Mesenteric fat pad (tissue), 1 donor: ENCODE results near the gene CSE1L. TPM values are rescaled to one million over a fixed set of nuclear protein-coding genes. Genes with fewer than 3 reads are reported as not detected.
"Not testable (repeated sequence)": the region's sequence is repeated elsewhere in the genome, so short reads cannot be mapped to it uniquely, and the experiment has no call there.

Experiments used
- DNase-seq: peaks from one replicate; pipeline ENCODE4 v3.0.0-alpha.2; 2020; ENCODE audit warnings: low spot score
- total RNA-seq: library from RNA; stranded (reverse); fragmentation: NEBNext Ultra II Directional; extraction: Animal tissue kit (Norgen Biotek cat#: 25700); gene quantifications from one replicate; pipeline ENCODE4 v1.2.1, GENCODE V29; 2021
- donor health status: DM: yes; HTN: yes; CAD: no.

CSE1L gene
- total RNA-seq, 1 donor from 2014 or later: 41.6 TPM

GRCh38 chr20:49054056-49054643 is 8.0 kb downstream of the CSE1L start:
- no peak for DNase-seq

GRCh38 chr20:49063279-49063678 is 17.2 kb downstream of the CSE1L start:
- no peak for DNase-seq

GRCh38 chr20:49074521-49074920 is 28.4 kb downstream of the CSE1L start:
- no peak for DNase-seq

- DNase-seq: no peak
Observed at GRCh38 chr20:49078310-49078709, 32.2 kb downstream of the CSE1L start.

GRCh38 chr20:49082295-49082694 is 36.2 kb downstream of the CSE1L start:
- not testable (repeated sequence) for DNase-seq

- DNase-seq: no peak
Observed at GRCh38 chr20:49091104-49091503, 45.0 kb downstream of the CSE1L start.

GRCh38 chr20:49091762-49092161 is 45.6 kb downstream of the CSE1L start:
- DNase-seq: no peak

- no peak for DNase-seq
Observed at GRCh38 chr20:49096203-49096730, 50.2 kb downstream of the CSE1L start.

GRCh38 chr20:49097159-49097558 is 51.0 kb downstream of the CSE1L start:
- DNase-seq: no peak

- DNase-seq: no peak
Observed at GRCh38 chr20:49098136-49098535, 52.0 kb downstream of the CSE1L start.

- DNase-seq: no peak
Observed at GRCh38 chr20:49099011-49099410, 52.9 kb downstream of the CSE1L start.

- DNase-seq: not testable (repeated sequence)
Observed at GRCh38 chr20:49100292-49100691, 54.2 kb downstream of the CSE1L start.

GRCh38 chr20:49100972-49101371 is 54.9 kb downstream of the CSE1L start:
- no peak for DNase-seq

GRCh38 chr20:49103019-49103418 is 56.9 kb downstream of the CSE1L start:
- DNase-seq: no peak

- no peak for DNase-seq
Observed at GRCh38 chr20:49103647-49104364, 57.7 kb downstream of the CSE1L start.

GRCh38 chr20:49104365-49104648 is 58.2 kb downstream of the CSE1L start:
- DNase-seq: no peak

GRCh38 chr20:49104979-49105547 is 59.0 kb downstream of the CSE1L start:
- not testable (repeated sequence) for DNase-seq

- no peak for DNase-seq
Observed at GRCh38 chr20:49106328-49106727, 60.2 kb downstream of the CSE1L start.

GRCh38 chr20:49110767-49111694 is 64.9 kb downstream of the CSE1L start:
- no peak for DNase-seq

GRCh38 chr20:49112596-49113274 is 66.6 kb downstream of the CSE1L start:
- DNase-seq: no peak

- DNase-seq: no peak
Observed at GRCh38 chr20:49115564-49115963, 69.5 kb downstream of the CSE1L start.
